Bronchial epithelial cell (primary cell): ENCODE results near the gene PRMT7. TPM values are rescaled to one million over a fixed set of nuclear protein-coding genes. Genes with fewer than 3 reads are reported as not detected.
A peak's percentile ranks its signal among the peaks of the same experiment; 100 is the strongest.

ENCODE experiments used
- DNase-seq: peaks from one replicate; pipeline ENCODE4 v3.0.0-alpha.2; 2010; ENCODE audit warnings: low read depth
- FAIRE-seq: peaks from 2 replicates; lab custom pipeline; 2011; peaks lifted over from hg19 to GRCh38; lab: Jason Lieb, UNC
- H3K27me3 ChIP-seq: 2 replicates; pipeline ENCODE4 v1.5.1; 2011; ENCODE audit warnings: low read length; ENCODE audit not compliant: control insufficient read depth, insufficient read depth
- H3K36me3 ChIP-seq: 2 replicates; pipeline ENCODE4 v1.5.1; 2011; ENCODE audit warnings: low read length; ENCODE audit not compliant: control insufficient read depth, insufficient read depth
- H3K4me3 ChIP-seq: 2 replicates; pipeline ENCODE4 v1.5.1; 2011; ENCODE audit warnings: mild to moderate bottlenecking, low read depth, low read length, control low read depth
- total RNA-seq: library from RNA; depleted of rRNA; stranded (reverse); fragments of >200 nt; gene quantifications from 2 replicates; pipeline ENCODE4 v1.2.1, GENCODE V29; 2014
- TF ChIP-seq, protein P1 (sequence below): IDR thresholded peaks from 2 replicates; pipeline ENCODE4 v1.5.1; 2011; ENCODE audit warnings: mild to moderate bottlenecking, moderate library complexity, low read length, control low read depth, inconsistent platforms; ENCODE audit not compliant: insufficient read depth, severe bottlenecking

PRMT7 gene
- total RNA-seq, 1 donor from 2014 or later = 36.9 TPM

DNA sequence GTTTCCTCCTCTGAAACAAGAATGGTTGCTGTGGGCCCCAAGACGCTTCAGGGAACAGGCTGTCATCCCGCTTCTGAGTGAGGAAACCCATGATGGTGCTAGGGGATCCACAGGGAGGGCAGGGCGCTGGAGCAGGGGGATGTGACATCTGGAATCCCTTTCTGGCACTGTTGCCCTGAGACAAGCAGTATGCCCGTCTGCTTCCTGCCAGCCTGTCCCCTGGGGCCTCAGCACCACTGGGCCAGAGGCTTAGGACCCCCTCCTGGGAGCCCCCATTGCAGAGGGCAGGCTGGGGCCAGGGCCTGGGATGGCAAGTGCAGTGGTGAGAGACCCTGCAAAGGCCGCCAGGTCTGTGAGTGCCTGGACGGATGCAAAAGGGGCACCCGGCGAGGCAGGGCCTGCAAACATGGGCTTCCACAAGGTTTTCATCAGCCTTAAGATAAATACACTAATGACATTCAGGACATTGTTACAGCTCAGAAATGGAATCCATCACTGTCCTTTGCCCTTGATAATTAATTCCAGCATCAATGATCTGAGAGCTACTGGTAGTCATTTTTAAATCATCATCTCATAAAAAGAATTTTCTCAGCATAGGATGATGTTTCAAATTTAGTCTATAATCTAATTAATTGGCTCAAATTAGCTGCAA lies 51.6 kb downstream of the PRMT7 start:
- FAIRE-seq (no peak), DNase-seq (no peak)
- peaks cover 14% of the 10 kb centered on the region for H3K27me3 ChIP-seq
- H3K4me3 ChIP-seq = no peak overlapping the region
- TF ChIP-seq, protein P1, sequence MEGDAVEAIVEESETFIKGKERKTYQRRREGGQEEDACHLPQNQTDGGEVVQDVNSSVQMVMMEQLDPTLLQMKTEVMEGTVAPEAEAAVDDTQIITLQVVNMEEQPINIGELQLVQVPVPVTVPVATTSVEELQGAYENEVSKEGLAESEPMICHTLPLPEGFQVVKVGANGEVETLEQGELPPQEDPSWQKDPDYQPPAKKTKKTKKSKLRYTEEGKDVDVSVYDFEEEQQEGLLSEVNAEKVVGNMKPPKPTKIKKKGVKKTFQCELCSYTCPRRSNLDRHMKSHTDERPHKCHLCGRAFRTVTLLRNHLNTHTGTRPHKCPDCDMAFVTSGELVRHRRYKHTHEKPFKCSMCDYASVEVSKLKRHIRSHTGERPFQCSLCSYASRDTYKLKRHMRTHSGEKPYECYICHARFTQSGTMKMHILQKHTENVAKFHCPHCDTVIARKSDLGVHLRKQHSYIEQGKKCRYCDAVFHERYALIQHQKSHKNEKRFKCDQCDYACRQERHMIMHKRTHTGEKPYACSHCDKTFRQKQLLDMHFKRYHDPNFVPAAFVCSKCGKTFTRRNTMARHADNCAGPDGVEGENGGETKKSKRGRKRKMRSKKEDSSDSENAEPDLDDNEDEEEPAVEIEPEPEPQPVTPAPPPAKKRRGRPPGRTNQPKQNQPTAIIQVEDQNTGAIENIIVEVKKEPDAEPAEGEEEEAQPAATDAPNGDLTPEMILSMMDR = no peak
- peaks cover 2% of the 10 kb centered on the region for H3K36me3 ChIP-seq

GRCh38 chr16:68362947-68363657 lies 52.3 kb downstream of the PRMT7 start:
- no peak for DNase-seq
- H3K4me3 ChIP-seq = no peak overlapping the region
- H3K36me3 ChIP-seq = peaks cover 2% of the 10 kb centered on the region
- FAIRE-seq = no peak
- TF ChIP-seq, protein P1 = no peak
- peaks cover 17% of the 10 kb centered on the region for H3K27me3 ChIP-seq

GRCh38 chr16:68363658-68364521 lies 53.1 kb downstream of the PRMT7 start:
- no peak for DNase-seq
- Histone ChIP-seq H3K4me3 (no peak overlapping the region), H3K27me3 (peaks cover 17% of the 10 kb centered on the region), H3K36me3 (no peaks in the 10 kb centered on the region)
- TF ChIP-seq, protein P1 = no peak
- peak; percentile 70 for FAIRE-seq

- Histone ChIP-seq H3K36me3 (no peaks in the 10 kb centered on the region), H3K27me3 (peaks cover 17% of the 10 kb centered on the region), H3K4me3 (no peak overlapping the region)
- TF ChIP-seq, protein P1 = peak; percentile 24
- DNase-seq (no peak), FAIRE-seq (no peak)
Measured at GRCh38 chr16:68364561-68364998, 53.8 kb downstream of the PRMT7 start.

- FAIRE-seq (no peak), DNase-seq (no peak)
- Histone ChIP-seq H3K36me3 (no peaks in the 10 kb centered on the region), H3K4me3 (no peak overlapping the region), H3K27me3 (peaks cover 17% of the 10 kb centered on the region)
- TF ChIP-seq, protein P1 = no peak
Measured at GRCh38 chr16:68365167-68365817, 54.5 kb downstream of the PRMT7 start.
